Progenitor cell of endocrine pancreas (in vitro differentiated cells): ENCODE measurements around the gene UBE3B. TPM values are rescaled to one million over a fixed set of nuclear protein-coding genes. Genes with fewer than 3 reads are reported as not detected.
"Not testable (repeated sequence)": the region's sequence is repeated elsewhere in the genome, so short reads cannot be mapped to it uniquely, and the experiment has no call there.

Source experiments
- DNase-seq: peaks from one replicate; pipeline ENCODE4 v3.0.0; 2021; ENCODE audit warnings: low spot score; ENCODE audit not compliant: unreplicated experiment
- H3K27ac Mint-ChIP-seq: 2 replicates; pipeline ENCODE4 v1.8.0; 2021; ENCODE audit warnings: mild to moderate bottlenecking, moderate library complexity, mixed read lengths
- H3K27me3 Mint-ChIP-seq: 2 replicates; pipeline ENCODE4 v1.8.0; 2021; ENCODE audit warnings: mixed read lengths
- H3K36me3 Mint-ChIP-seq: 2 replicates; pipeline ENCODE4 v1.8.0; 2022; ENCODE audit warnings: mixed read lengths; ENCODE audit not compliant: insufficient read depth
- H3K4me1 Mint-ChIP-seq: 2 replicates; pipeline ENCODE4 v1.8.0; 2021; ENCODE audit warnings: low read depth, mixed read lengths
- H3K4me3 Mint-ChIP-seq: 2 replicates; pipeline ENCODE4 v1.8.0; 2021; ENCODE audit warnings: low read depth, mild to moderate bottlenecking, moderate library complexity, mixed read lengths
- H3K9me3 Mint-ChIP-seq: 2 replicates; pipeline ENCODE4 v1.8.0; 2021; ENCODE audit warnings: low read depth, mixed read lengths
- CTCF ChIP-seq: fragments of 200-600 bp; sonication (generic); IDR thresholded peaks from one replicate; pipeline ENCODE4 v1.5.0; 2021; ENCODE audit warnings: antibody characterized with exemption, mild to moderate bottlenecking; ENCODE audit not compliant: unreplicated experiment
- total RNA-seq: library from RNA; stranded (reverse); gene quantifications from 2 replicates; pipeline ENCODE4 v1.2.1, GENCODE V29; 2021

Gene UBE3B
- total RNA-seq, 1 donor from 2014 or later, result 41.8 TPM

DNA sequence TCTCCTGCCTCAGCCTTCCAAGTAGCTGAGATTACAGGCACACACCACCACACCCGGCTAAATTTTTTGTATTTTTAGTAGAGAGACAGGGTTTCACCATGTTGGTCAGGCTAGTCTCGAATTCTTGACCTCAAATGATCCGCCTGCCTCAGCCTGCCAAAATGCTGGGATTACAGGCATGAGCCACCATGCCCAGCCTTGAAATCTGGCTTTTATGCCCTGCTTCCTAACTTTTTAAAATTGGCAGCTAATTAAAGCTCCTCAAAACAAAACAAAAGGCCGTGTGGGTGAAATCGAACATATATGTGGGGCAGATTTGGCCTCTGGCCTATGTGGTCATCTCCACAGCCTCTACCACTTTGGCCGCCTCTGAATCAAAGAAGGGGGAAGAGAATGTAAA lies 38.3 kb upstream of the UBE3B start:
- H3K27me3 Mint-ChIP-seq, result peaks cover 2% of the 10 kb centered on the region
- no peaks in the 10 kb centered on the region for H3K36me3 Mint-ChIP-seq
- H3K27ac Mint-ChIP-seq, result no peak overlapping the region
- no peak overlapping the region for H3K4me3 Mint-ChIP-seq
- DNase-seq, result no peak
- H3K4me1 Mint-ChIP-seq, result no peaks in the 10 kb centered on the region
- no peak for TF ChIP-seq CTCF
- H3K9me3 Mint-ChIP-seq, result no peaks in the 10 kb centered on the region

GRCh38 chr12:109439951-109440350 lies 37.5 kb upstream of the UBE3B start:
- H3K4me3 Mint-ChIP-seq, DNase-seq, H3K36me3 Mint-ChIP-seq, H3K27ac Mint-ChIP-seq, H3K27me3 Mint-ChIP-seq, H3K4me1 Mint-ChIP-seq, H3K9me3 Mint-ChIP-seq: not testable (repeated sequence)

GRCh38 chr12:109440851-109441490 lies 36.5 kb upstream of the UBE3B start:
- Mint-ChIP-seq H3K36me3 (peaks cover under 1% of the 10 kb centered on the region), H3K4me1 (no peaks in the 10 kb centered on the region), H3K27me3 (no peaks in the 10 kb centered on the region), H3K27ac (no peak overlapping the region), H3K4me3 (no peak overlapping the region), H3K9me3 (no peaks in the 10 kb centered on the region)
- TF ChIP-seq CTCF, result no peak
- DNase-seq, result no peak

- no peaks in the 10 kb centered on the region for H3K4me1 Mint-ChIP-seq
- TF ChIP-seq CTCF, result no peak
- no peak overlapping the region for H3K27ac Mint-ChIP-seq
- no peaks in the 10 kb centered on the region for H3K27me3 Mint-ChIP-seq
- no peaks in the 10 kb centered on the region for H3K9me3 Mint-ChIP-seq
- no peak overlapping the region for H3K4me3 Mint-ChIP-seq
- H3K36me3 Mint-ChIP-seq, result peaks cover 2% of the 10 kb centered on the region
- DNase-seq, result no peak
Observed at GRCh38 chr12:109443794-109444193, 33.6 kb upstream of the UBE3B start.

GRCh38 chr12:109444259-109444658 lies 33.2 kb upstream of the UBE3B start:
- no peak overlapping the region for H3K4me3 Mint-ChIP-seq
- no peak overlapping the region for H3K27ac Mint-ChIP-seq
- H3K9me3 Mint-ChIP-seq, result no peaks in the 10 kb centered on the region
- no peaks in the 10 kb centered on the region for H3K27me3 Mint-ChIP-seq
- no peak for TF ChIP-seq CTCF
- no peaks in the 10 kb centered on the region for H3K4me1 Mint-ChIP-seq
- H3K36me3 Mint-ChIP-seq, result peaks cover 5% of the 10 kb centered on the region
- no peak for DNase-seq

DNA sequence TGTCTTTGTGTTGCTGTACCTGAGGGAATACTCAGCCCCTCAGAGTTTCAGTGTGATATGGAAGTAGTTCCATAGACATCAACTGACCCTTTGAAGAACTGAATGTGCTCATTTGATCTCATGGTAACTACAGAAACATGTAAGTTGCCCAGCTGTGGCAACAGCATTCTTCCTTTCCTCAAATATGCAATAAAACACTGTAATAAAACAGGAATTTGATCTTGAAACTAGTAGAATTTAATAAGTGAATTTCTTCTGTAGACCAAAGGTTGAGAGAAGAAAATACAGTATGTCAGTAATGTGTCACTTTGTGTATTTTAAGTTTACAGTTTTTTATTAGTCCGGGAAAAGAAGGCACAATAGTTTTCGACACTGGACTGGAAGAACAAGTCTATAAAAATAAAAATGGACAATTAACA lies 32.2 kb upstream of the UBE3B start:
- Mint-ChIP-seq H3K27ac (no peak overlapping the region), H3K27me3 (no peaks in the 10 kb centered on the region), H3K4me3 (no peak overlapping the region), H3K4me1 (no peaks in the 10 kb centered on the region), H3K9me3 (no peaks in the 10 kb centered on the region), H3K36me3 (peaks cover 9% of the 10 kb centered on the region)
- DNase-seq, result no peak
- no peak for TF ChIP-seq CTCF
